Measurements from ENCODE around the gene SEC11A.

DNA sequence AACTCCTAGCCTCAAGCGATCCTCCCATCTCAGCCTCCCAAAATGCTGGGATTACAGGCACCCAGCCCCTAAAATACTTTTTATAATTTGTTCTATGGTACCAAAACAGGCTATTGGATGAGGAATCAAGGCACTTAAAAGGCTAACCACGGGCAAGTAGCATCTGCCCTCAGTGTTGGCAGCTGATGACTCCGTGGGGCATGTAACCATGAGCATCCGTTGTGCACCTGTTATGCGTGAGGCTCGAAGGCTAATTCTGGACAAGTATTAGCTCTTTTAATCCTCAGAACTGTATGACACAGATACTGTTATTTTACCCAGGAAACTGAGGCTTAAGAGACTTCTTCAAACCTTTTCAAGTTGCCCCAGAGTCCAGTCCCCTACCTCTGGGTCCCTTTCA lies 72.1 kb downstream of the SEC11A start:
- TF ChIP-seq, protein P1, sequence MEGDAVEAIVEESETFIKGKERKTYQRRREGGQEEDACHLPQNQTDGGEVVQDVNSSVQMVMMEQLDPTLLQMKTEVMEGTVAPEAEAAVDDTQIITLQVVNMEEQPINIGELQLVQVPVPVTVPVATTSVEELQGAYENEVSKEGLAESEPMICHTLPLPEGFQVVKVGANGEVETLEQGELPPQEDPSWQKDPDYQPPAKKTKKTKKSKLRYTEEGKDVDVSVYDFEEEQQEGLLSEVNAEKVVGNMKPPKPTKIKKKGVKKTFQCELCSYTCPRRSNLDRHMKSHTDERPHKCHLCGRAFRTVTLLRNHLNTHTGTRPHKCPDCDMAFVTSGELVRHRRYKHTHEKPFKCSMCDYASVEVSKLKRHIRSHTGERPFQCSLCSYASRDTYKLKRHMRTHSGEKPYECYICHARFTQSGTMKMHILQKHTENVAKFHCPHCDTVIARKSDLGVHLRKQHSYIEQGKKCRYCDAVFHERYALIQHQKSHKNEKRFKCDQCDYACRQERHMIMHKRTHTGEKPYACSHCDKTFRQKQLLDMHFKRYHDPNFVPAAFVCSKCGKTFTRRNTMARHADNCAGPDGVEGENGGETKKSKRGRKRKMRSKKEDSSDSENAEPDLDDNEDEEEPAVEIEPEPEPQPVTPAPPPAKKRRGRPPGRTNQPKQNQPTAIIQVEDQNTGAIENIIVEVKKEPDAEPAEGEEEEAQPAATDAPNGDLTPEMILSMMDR (IDR thresholded peaks at IDR 0.05), result no peak
- no peak for TF ChIP-seq ZFX (IDR thresholded peaks at IDR 0.05; ENCODE audit: borderline replicate concordance)
